MCF 10A (cell line): Measurements from ENCODE around the gene DOP1A. TPM values are rescaled to one million over a fixed set of nuclear protein-coding genes. Genes with fewer than 3 reads are reported as not detected.
A peak's percentile ranks its signal among the peaks of the same experiment; 100 is the strongest.

Experiments used
- BruUV-seq: library from RNA; stranded (reverse); fragments of 400-500 nt; replicated peaks from 2 replicates; lab custom pipeline; 2021; lab: Mats Ljungman, UMichigan
- CTCF ChIA-PET: fragments of 300-600 bp; sonication (Branson Sonifier 250); formaldehyde crosslinking; extraction: SDS; loops from one replicate; lab custom pipeline; 2021; ENCODE audit warnings: antibody characterized with exemption, inconsistent platforms; lab: Yijun Ruan, JAX
- POLR2A ChIA-PET: fragments of 300-600, 350-650 bp; sonication (Branson Sonifier 250); formaldehyde crosslinking; extraction: SDS; loops from one replicate; lab custom pipeline; 2020; ENCODE audit warnings: antibody characterized with exemption, inconsistent platforms; lab: Yijun Ruan, JAX
- DNase-seq: peaks from one replicate; pipeline ENCODE4 v3.0.0-alpha.2; 2018; ENCODE audit not compliant: unreplicated experiment
- H3K27ac Mint-ChIP-seq: one replicate; pipeline ENCODE4 v1.8.0; 2022; ENCODE audit warnings: mild to moderate bottlenecking, low read depth, mixed read lengths; ENCODE audit not compliant: unreplicated experiment
- H3K27me3 Mint-ChIP-seq: one replicate; pipeline ENCODE4 v1.8.0; 2022; ENCODE audit warnings: mixed read lengths; ENCODE audit not compliant: insufficient read depth, unreplicated experiment
- H3K36me3 Mint-ChIP-seq: one replicate; pipeline ENCODE4 v1.8.0; 2022; ENCODE audit warnings: mild to moderate bottlenecking, moderate library complexity, mixed read lengths; ENCODE audit not compliant: insufficient read depth, unreplicated experiment
- H3K4me1 Mint-ChIP-seq: one replicate; pipeline ENCODE4 v1.8.0; 2022; ENCODE audit warnings: mixed read lengths; ENCODE audit not compliant: insufficient read depth, unreplicated experiment
- H3K4me3 Mint-ChIP-seq: one replicate; pipeline ENCODE4 v1.8.0; 2022; ENCODE audit warnings: mild to moderate bottlenecking, moderate library complexity, mixed read lengths; ENCODE audit not compliant: unreplicated experiment
- H3K9me3 Mint-ChIP-seq: one replicate; pipeline ENCODE4 v1.8.0; 2022; ENCODE audit warnings: mixed read lengths; ENCODE audit not compliant: unreplicated experiment
- CTCF ChIP-seq: fragments of 200-600 bp; IDR thresholded peaks from one replicate; pipeline ENCODE4 v1.8.0; 2022; ENCODE audit warnings: antibody characterized with exemption, mild to moderate bottlenecking; ENCODE audit not compliant: unreplicated experiment
- intact Hi-C: fragments of 100-400 bp; cut with micrococcal nuclease; formaldehyde crosslinking; loops from 2 replicates; pipeline ENCODE4 v1.14.1; 2022
- total RNA-seq: library from RNA; stranded (reverse); gene quantifications from 2 replicates; pipeline ENCODE4 v1.2.3, GENCODE V29; 2022

DOP1A gene
- total RNA-seq, 1 experiment from 2014 or later: 31.3 TPM

- no peaks in the 10 kb centered on the region for H3K4me1 Mint-ChIP-seq
- H3K27ac Mint-ChIP-seq: no peak overlapping the region
- intact Hi-C loops: no loop called here
- TF ChIP-seq CTCF: no peak
- no peaks in the 10 kb centered on the region for H3K36me3 Mint-ChIP-seq
- peaks cover 7% of the 10 kb centered on the region for H3K9me3 Mint-ChIP-seq
- no peak overlapping the region for H3K4me3 Mint-ChIP-seq
- CTCF ChIA-PET: interaction anchor here (1.5 kb wide), 1 partner anchor 28 kb away, joined by 9 read pairs; the partner anchor contains the start of gene UBE3D
- no TSS peak for BruUV-seq
- POLR2A ChIA-PET: interaction anchor here (1.1 to 3.3 kb wide), 3 partner anchors 17 to 24 kb away, joined by 3 to 14 read pairs (median 4); partner anchors contain the start of gene DOP1A
- peak; percentile 26 for DNase-seq
- no peaks in the 10 kb centered on the region for H3K27me3 Mint-ChIP-seq
Observed at GRCh38 chr6:83092756-83093399, 25.4 kb downstream of the DOP1A start.

- no peak for TF ChIP-seq CTCF
- Mint-ChIP-seq H3K4me1 (no peaks in the 10 kb centered on the region), H3K4me3 (no peak overlapping the region), H3K36me3 (peaks cover 19% of the 10 kb centered on the region), H3K9me3 (peaks cover 7% of the 10 kb centered on the region), H3K27ac (no peak overlapping the region), H3K27me3 (no peaks in the 10 kb centered on the region)
- CTCF ChIA-PET: interaction anchor here (0.9 to 4.1 kb wide), 3 partner anchors 30 to 506 kb away, joined by 3 to 42 read pairs (median 3); partner anchors contain the start of genes DOP1A and UBE3D
- POLR2A ChIA-PET: interaction anchor here (1.1 to 1.4 kb wide), 3 partner anchors 12 to 29 kb away, joined by 3 to 8 read pairs (median 3); partner anchors contain the start of gene DOP1A
- intact Hi-C loops: no loop called here
- no peak for DNase-seq
- no TSS peak for BruUV-seq
Observed at GRCh38 chr6:83096791-83097190, 29.3 kb downstream of the DOP1A start.

GRCh38 chr6:83097204-83097603 is 29.7 kb downstream of the DOP1A start:
- intact Hi-C loops: no loop called here
- no peak for DNase-seq
- peaks cover 23% of the 10 kb centered on the region for H3K36me3 Mint-ChIP-seq
- no peak for TF ChIP-seq CTCF
- BruUV-seq: no TSS peak
- H3K9me3 Mint-ChIP-seq: peaks cover 7% of the 10 kb centered on the region
- H3K4me1 Mint-ChIP-seq: no peaks in the 10 kb centered on the region
- H3K27me3 Mint-ChIP-seq: no peaks in the 10 kb centered on the region
- CTCF ChIA-PET: interaction anchor here (0.5 to 4.1 kb wide), 3 partner anchors 31 to 845 kb away, joined by 3 to 42 read pairs (median 3); partner anchors contain the start of genes DOP1A and UBE3D
- POLR2A ChIA-PET: interaction anchor here (1.3 to 1.4 kb wide), 2 partner anchors 25 to 29 kb away, joined by 3 to 8 read pairs; partner anchors contain the start of gene DOP1A
- no peak overlapping the region for H3K27ac Mint-ChIP-seq
- no peak overlapping the region for H3K4me3 Mint-ChIP-seq

- Mint-ChIP-seq H3K27ac (no peak overlapping the region), H3K27me3 (no peaks in the 10 kb centered on the region), H3K4me1 (no peaks in the 10 kb centered on the region), H3K36me3 (peaks cover 27% of the 10 kb centered on the region), H3K9me3 (peaks cover 7% of the 10 kb centered on the region), H3K4me3 (no peak overlapping the region)
- DNase-seq: no peak
- ChIA-PET POLR2A (interaction anchor here (1.3 to 1.4 kb wide), 2 partner anchors 26 to 30 kb away, joined by 3 to 8 read pairs; partner anchors contain the start of gene DOP1A), CTCF (interaction anchor here (0.5 to 4.1 kb wide), 2 partner anchors 31 to 845 kb away, joined by 3 to 42 read pairs; partner anchors contain the start of genes DOP1A and UBE3D)
- intact Hi-C loops: no loop called here
- TF ChIP-seq CTCF: no peak
- BruUV-seq: no TSS peak
Observed at GRCh38 chr6:83097675-83098074, 30.2 kb downstream of the DOP1A start.
